Loucy (cell line): ENCODE results near the gene PDE8B.

Source experiments
- H2AFZ ChIP-seq: fragments of 200-600 bp; sonication (generic); 2 replicates; pipeline ENCODE4 v1.6.0; 2016; ENCODE audit warnings: antibody characterized with exemption, mild to moderate bottlenecking, low read length, moderate library complexity
- H3F3A ChIP-seq: fragments of 200-600 bp; 2 replicates; pipeline ENCODE4 v1.6.0; 2016; ENCODE audit warnings: antibody characterized with exemption, low read depth, mild to moderate bottlenecking
- H3K27me3 ChIP-seq: fragments of 200-600 bp; sonication (generic); 2 replicates; pipeline ENCODE4 v1.6.1; 2014; ENCODE audit warnings: low read length, mild to moderate bottlenecking; ENCODE audit not compliant: insufficient read depth, poor library complexity, severe bottlenecking
- H3K36me3 ChIP-seq: fragments of 200-600 bp; sonication (generic); 2 replicates; pipeline ENCODE4 v1.6.1; 2016; ENCODE audit warnings: low read length; ENCODE audit not compliant: insufficient read depth
- H3K4me1 ChIP-seq: fragments of 200-600 bp; sonication (generic); 2 replicates; pipeline ENCODE4 v1.5.1; 2014; ENCODE audit warnings: low read length, mild to moderate bottlenecking; ENCODE audit not compliant: insufficient read depth, poor library complexity, severe bottlenecking
- H3K4me2 ChIP-seq: fragments of 200-600 bp; sonication (generic); 2 replicates; pipeline ENCODE4 v1.6.0; 2014; ENCODE audit warnings: antibody characterized with exemption, low read length, low read depth, mild to moderate bottlenecking; ENCODE audit not compliant: poor library complexity, severe bottlenecking
- H3K4me3 ChIP-seq: fragments of 200-600 bp; sonication (generic); 2 replicates; pipeline ENCODE4 v1.5.1; 2014; ENCODE audit warnings: low read length, mild to moderate bottlenecking, mixed read lengths; ENCODE audit not compliant: poor library complexity, severe bottlenecking
- H3K79me2 ChIP-seq: fragments of 200-600 bp; sonication (generic); 2 replicates; pipeline ENCODE4 v1.6.1; 2014; ENCODE audit warnings: low read length; ENCODE audit not compliant: insufficient read depth
- H3K9ac ChIP-seq: fragments of 200-600 bp; sonication (generic); 2 replicates; pipeline ENCODE4 v1.6.0; 2014; ENCODE audit warnings: mild to moderate bottlenecking, low read depth, low read length, moderate library complexity; ENCODE audit not compliant: poor library complexity, severe bottlenecking
- H3K9me2 ChIP-seq: fragments of 200-600 bp; sonication (generic); replicated peaks from 2 replicates; pipeline ENCODE4 v1.6.1; 2016; ENCODE audit warnings: low read depth, low read length, mixed read lengths
- H3K9me3 ChIP-seq: fragments of 200-600 bp; sonication (generic); 2 replicates; pipeline ENCODE4 v1.6.1; 2014; ENCODE audit warnings: mild to moderate bottlenecking, antibody characterized with exemption, low read length, low read depth; ENCODE audit not compliant: insufficient read depth
- H4K20me1 ChIP-seq: fragments of 200-600 bp; sonication (generic); 2 replicates; pipeline ENCODE4 v1.6.0; 2014; ENCODE audit warnings: antibody characterized with exemption, low read length, mild to moderate bottlenecking; ENCODE audit not compliant: insufficient read depth, poor library complexity, severe bottlenecking
- EZH2phosphoT487 ChIP-seq: fragments of 200-600 bp; IDR thresholded peaks from 2 replicates; pipeline ENCODE4 v1.6.1; 2018; ENCODE audit warnings: antibody characterized with exemption, mild to moderate bottlenecking, moderate library complexity, borderline replicate concordance
- TF ChIP-seq, protein P1 (sequence below): fragments of 200-600 bp; sonication (generic); conservative IDR thresholded peaks from 2 replicates; pipeline ENCODE4 v1.5.1; 2014; ENCODE audit warnings: mild to moderate bottlenecking, antibody characterized with exemption, low read length

The PDE8B gene

DNA sequence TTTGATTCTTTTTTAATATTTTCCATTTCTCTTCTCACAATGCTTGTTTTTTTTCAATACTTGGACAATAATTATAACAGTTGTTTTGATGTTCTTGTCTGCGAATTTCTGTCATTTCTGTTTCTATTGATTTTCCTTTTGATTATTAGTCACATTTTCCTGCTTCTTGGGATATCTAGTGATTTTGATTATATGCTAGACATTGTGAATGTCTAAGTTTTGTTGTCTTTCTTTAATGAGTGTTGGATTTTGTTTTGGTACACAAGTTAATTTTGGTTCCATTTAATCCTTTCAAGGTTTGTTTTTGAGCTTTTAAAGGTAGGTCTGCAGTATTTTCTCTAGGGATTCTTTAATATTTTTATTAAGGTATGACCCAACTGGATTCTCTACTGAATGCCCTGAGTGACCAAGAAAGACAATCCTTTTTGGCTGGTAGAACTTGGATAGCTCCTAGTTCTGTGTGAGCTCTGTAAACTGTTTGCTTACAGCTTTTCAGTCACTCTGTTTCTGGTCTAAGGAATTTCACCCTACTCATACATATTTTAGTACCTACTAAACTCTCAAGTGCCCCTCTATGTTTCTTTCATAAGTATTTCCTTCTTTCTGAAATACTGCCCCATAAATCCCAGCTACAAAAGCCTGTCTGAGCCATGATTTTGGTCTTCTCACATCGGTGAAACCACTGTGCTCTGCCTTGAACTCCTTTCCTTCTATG, 12.5 kb upstream of the PDE8B start:
- Histone ChIP-seq H2AFZ (no peak overlapping the region), H3K9ac (no peak overlapping the region), H3K27me3 (no peaks in the 10 kb centered on the region), H3K4me1 (no peaks in the 10 kb centered on the region), H3K4me2 (no peak overlapping the region), H3K9me2 (no peaks in the 10 kb centered on the region), H3K36me3 (no peaks in the 10 kb centered on the region), H4K20me1 (no peaks in the 10 kb centered on the region), H3F3A (no peaks in the 10 kb centered on the region), H3K79me2 (no peaks in the 10 kb centered on the region), H3K9me3 (peaks cover 6% of the 10 kb centered on the region; the same call in 1 of the 2 replicates), H3K4me3 (no peak overlapping the region)
- TF ChIP-seq, protein P1, sequence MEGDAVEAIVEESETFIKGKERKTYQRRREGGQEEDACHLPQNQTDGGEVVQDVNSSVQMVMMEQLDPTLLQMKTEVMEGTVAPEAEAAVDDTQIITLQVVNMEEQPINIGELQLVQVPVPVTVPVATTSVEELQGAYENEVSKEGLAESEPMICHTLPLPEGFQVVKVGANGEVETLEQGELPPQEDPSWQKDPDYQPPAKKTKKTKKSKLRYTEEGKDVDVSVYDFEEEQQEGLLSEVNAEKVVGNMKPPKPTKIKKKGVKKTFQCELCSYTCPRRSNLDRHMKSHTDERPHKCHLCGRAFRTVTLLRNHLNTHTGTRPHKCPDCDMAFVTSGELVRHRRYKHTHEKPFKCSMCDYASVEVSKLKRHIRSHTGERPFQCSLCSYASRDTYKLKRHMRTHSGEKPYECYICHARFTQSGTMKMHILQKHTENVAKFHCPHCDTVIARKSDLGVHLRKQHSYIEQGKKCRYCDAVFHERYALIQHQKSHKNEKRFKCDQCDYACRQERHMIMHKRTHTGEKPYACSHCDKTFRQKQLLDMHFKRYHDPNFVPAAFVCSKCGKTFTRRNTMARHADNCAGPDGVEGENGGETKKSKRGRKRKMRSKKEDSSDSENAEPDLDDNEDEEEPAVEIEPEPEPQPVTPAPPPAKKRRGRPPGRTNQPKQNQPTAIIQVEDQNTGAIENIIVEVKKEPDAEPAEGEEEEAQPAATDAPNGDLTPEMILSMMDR: no peak

DNA sequence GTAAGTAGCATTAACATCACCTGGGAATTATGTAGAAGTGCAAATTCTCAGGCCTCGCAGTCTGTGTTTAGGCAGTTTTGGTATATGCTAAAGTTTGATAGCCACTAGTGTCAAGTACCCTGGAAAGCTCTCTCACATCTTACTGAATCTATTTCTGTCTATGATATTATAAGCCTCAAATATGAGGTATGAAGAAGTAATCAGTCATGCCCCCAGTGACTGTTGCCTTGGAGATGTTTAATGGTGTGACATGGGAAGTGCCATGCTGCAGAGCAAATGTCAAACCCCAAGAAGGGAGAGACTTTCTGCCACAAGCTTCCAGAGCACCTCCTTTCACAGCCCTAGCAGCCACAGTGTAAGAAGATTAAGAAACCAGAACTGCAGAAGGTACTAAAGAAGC, 9.8 kb upstream of the PDE8B start:
- Histone ChIP-seq H3K9ac (no peak overlapping the region), H3K36me3 (no peaks in the 10 kb centered on the region), H3K79me2 (no peaks in the 10 kb centered on the region), H4K20me1 (no peaks in the 10 kb centered on the region), H3K4me3 (no peak overlapping the region), H3K27me3 (no peaks in the 10 kb centered on the region), H3K4me1 (no peaks in the 10 kb centered on the region), H2AFZ (no peak overlapping the region), H3F3A (no peaks in the 10 kb centered on the region), H3K4me2 (no peak overlapping the region), H3K9me3 (peaks cover 6% of the 10 kb centered on the region; the same call in 1 of the 2 replicates), H3K9me2 (no peaks in the 10 kb centered on the region)
- TF ChIP-seq EZH2phosphoT487: no peak
- TF ChIP-seq, protein P1: no peak

DNA sequence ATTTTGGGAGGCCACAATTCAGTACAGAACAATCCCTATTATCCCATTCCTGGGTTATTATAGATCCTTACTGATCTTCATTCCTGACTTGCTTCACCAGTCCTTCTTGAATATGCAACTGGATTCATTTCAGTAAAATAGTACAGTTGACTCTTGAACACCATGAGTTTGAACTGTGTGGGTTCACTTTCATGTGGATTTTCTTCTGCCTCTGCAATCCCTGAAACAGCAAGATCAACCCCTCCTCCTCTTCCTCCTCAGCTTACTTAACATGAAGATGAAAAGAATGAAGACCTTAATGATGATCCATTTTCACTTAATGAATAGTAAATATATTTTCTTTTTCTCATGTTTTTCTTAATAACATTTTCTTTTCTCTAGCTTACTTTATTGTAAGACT, 8.3 kb upstream of the PDE8B start:
- H3K4me1 ChIP-seq: no peaks in the 10 kb centered on the region
- TF ChIP-seq, protein P1: no peak
- no peak for TF ChIP-seq EZH2phosphoT487
- no peak overlapping the region for H2AFZ ChIP-seq
- no peaks in the 10 kb centered on the region for H3F3A ChIP-seq
- H3K9ac ChIP-seq: no peak overlapping the region
- H3K36me3 ChIP-seq: no peaks in the 10 kb centered on the region
- no peaks in the 10 kb centered on the region for H3K79me2 ChIP-seq
- no peaks in the 10 kb centered on the region for H3K27me3 ChIP-seq
- peaks cover 6% of the 10 kb centered on the region; the same call in 1 of the 2 replicates for H3K9me3 ChIP-seq
- no peaks in the 10 kb centered on the region for H4K20me1 ChIP-seq
- no peak overlapping the region for H3K4me3 ChIP-seq
- H3K9me2 ChIP-seq: no peaks in the 10 kb centered on the region
- no peak overlapping the region for H3K4me2 ChIP-seq
